ENCODE results near the gene IPMK. TPM values are rescaled to one million over a fixed set of nuclear protein-coding genes. Genes with fewer than 3 reads are reported as not detected.

Gene IPMK
- total and polyA plus RNA-seq, 2 of the 8 experiments (the other 6 are each of a cell fraction or from before 2014, with no cell fraction given) = 1.3 to 7.8 TPM

- Histone ChIP-seq H3K4me1 (replicated peaks in 1 of 4; ENCODE audit: control insufficient read depth in 3 of 4, insufficient read depth in 4 of 4, low read length in 3 of 4) (no peaks in the 10 kb centered on the region), H3K23me2 (ENCODE audit: low read depth, low read length) (no peaks in the 10 kb centered on the region), H3K9me3 (ENCODE audit: insufficient read depth in 2 of 2, low read depth in 1 of 2, low read length in 1 of 2) (no peaks in the 10 kb centered on the region), H3K4me3 (ENCODE audit: extremely low read depth in 1 of 4, insufficient read depth in 2 of 4, low read depth in 3 of 4, low read length in 4 of 4) (no peak overlapping the region), H4K5ac (ENCODE audit: insufficient read length, low read depth, low read length) (no peak overlapping the region), H3K9ac (replicated peaks in 1 of 4; ENCODE audit: extremely low read depth in 1 of 4, low read depth in 3 of 4, low read length in 3 of 4) (no peak overlapping the region), H3K18ac (ENCODE audit: extremely low read depth, low read length) (no peak overlapping the region), H2BK120ac (replicated peaks; ENCODE audit: low read depth, low read length) (no peak overlapping the region), H3K14ac (ENCODE audit: insufficient read length) (no peak overlapping the region), H4K20me1 (replicated peaks in 1 of 2; ENCODE audit: control insufficient read depth in 1 of 2, insufficient read depth in 2 of 2, low read length in 2 of 2) (no peaks in the 10 kb centered on the region), H2AFZ (ENCODE audit: low read length) (no peak overlapping the region), H2BK5ac (ENCODE audit: low read depth, low read length) (no peak overlapping the region), H2BK12ac (ENCODE audit: low read depth, low read length) (no peak overlapping the region), H3K27me3 (replicated peaks in 1 of 4; ENCODE audit: control insufficient read depth in 3 of 4, extremely low read depth in 1 of 4, insufficient read depth in 3 of 4, low read length in 3 of 4) (no peaks in the 10 kb centered on the region), H3K56ac (replicated peaks; ENCODE audit: insufficient read length, low read depth, low read length) (no peak overlapping the region), H2BK15ac (ENCODE audit: low read length) (no peak overlapping the region), H3K4me2 (ENCODE audit: insufficient read depth in 1 of 2, low read depth in 2 of 2, low read length in 2 of 2) (no peak overlapping the region), H3K27ac (ENCODE audit: low read depth, low read length) (no peak overlapping the region), H2BK20ac (ENCODE audit: low read length) (no peak overlapping the region), H3K4ac (replicated peaks; ENCODE audit: insufficient read length, low read depth, low read length) (no peak overlapping the region), H4K8ac (ENCODE audit: extremely low read depth, insufficient read depth, low read length) (no peak overlapping the region), H2AK5ac (ENCODE audit: low read depth, low read length) (no peak overlapping the region), H3K23ac (ENCODE audit: insufficient read length) (no peak overlapping the region), H4K91ac (replicated peaks; ENCODE audit: insufficient read length, low read length) (no peak overlapping the region), H3K36me3 (ENCODE audit: control insufficient read depth in 2 of 4, insufficient read depth in 4 of 4, low read length in 3 of 4) (no peaks in the 10 kb centered on the region), H3K79me1 (ENCODE audit: low read depth, low read length) (no peaks in the 10 kb centered on the region), H3K79me2 (ENCODE audit: control insufficient read depth in 1 of 2, insufficient read depth in 2 of 2, low read length in 2 of 2) (no peaks in the 10 kb centered on the region)
- FAIRE-seq (no peak), DNase-seq (ENCODE audit: low read depth in 1 of 2, low spot score in 2 of 2) (no peak)
- CTCF ChIA-PET (ENCODE audit: partially characterized antibody) = interaction anchor here (1.3 to 6.9 kb wide), 6 partner anchors 24 to 159 kb away, joined by 3 to 105 read pairs (median 14); partner anchors contain the start of gene UBE2D1
- TF ChIP-seq PHF8 (conservative IDR thresholded peaks at IDR 0.05; ENCODE audit: low read depth, low read length) = no peak
- TF ChIP-seq ATF3 (IDR thresholded peaks at IDR 0.05; ENCODE audit: insufficient read depth, low read depth, low read length) = no peak
- TF ChIP-seq POLR2AphosphoS5 (IDR thresholded peaks at IDR 0.05; ENCODE audit: low read depth, low read length) = no peak
- TF ChIP-seq TAF7 (optimal IDR thresholded peaks at IDR 0.05; ENCODE audit: borderline replicate concordance, low read depth, low read length) = no peak
- 55% methylated on average over 2 of the region's 2 CpGs; no CpG with 5 or more reads in 1 of the 2 experiments for WGBS, 2 experiments (ENCODE audit: extremely low coverage in 1 of 2, insufficient coverage in 1 of 2, insufficient read length in 1 of 2, insufficient replicate concordance in 2 of 2, low coverage in 1 of 2, low lambda C conversion rate in 2 of 2, missing lambda C conversion rate in 1 of 2)
- POLR2A ChIA-PET (ENCODE audit: partially characterized antibody) = no interaction called here
These were observed 91.4 kb downstream of the IPMK start for GRCh38 chr10:58175990-58176900.

All from H1 (cell line).